Measurements from ENCODE around the gene TSLP. TPM values are rescaled to one million over a fixed set of nuclear protein-coding genes. Genes with fewer than 3 reads are reported as not detected.

Gene TSLP
- total and polyA plus RNA-seq, 10 donors: 0.34 to 1.1 (median 0.52) TPM; not detected in 1

DNA sequence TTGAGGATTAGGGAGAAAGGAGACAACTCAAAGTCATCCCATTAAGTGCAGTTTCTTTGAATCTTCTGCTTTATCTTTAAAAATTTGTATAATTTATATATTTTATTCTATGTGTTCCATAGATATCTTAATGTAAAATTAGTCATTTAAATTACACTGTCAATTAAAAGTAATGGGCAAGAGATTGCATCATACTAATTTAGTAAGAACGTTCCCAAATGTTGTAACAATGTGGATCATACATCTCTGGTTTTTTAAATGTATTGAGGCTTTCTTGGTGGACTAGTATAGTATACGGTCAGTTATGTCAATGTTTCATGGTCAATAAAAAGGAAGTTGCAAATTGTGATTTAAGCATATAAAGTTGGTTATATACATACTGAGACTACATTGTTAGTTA, 6.2 kb downstream of the TSLP start:
- Histone ChIP-seq H3K4me3 (no peak overlapping the region), H3K4me1 (peaks cover 0 to 21% (median 10%) of the 10 kb centered on the region in 6 donors), H3K27me3 (replicated peaks in 1 of 7) (peaks cover 0 to 38% (median 5%) of the 10 kb centered on the region in 7 donors), H3K36me3 (no peaks in the 10 kb centered on the region), H3K27ac (no peak overlapping the region), H3K9me3 (no peaks in the 10 kb centered on the region)
- no peak for DNase-seq
- TF ChIP-seq CTCF (IDR thresholded peaks at IDR 0.05 in 8 of 11, conservative IDR thresholded peaks at IDR 0.05 in 3 of 11) (no peak), POLR2AphosphoS5 (IDR thresholded peaks at IDR 0.05) (no peak), POLR2A (IDR thresholded peaks at IDR 0.05) (no peak)
- intact Hi-C loops (cut with DNase I; ENCODE audit: low total_unique reads): no loop called here
- 44 to 82% (median 66%) methylated on average over 2 of the region's 2 CpGs for WGBS, 5 donors

GRCh38 chr5:111079846-111080245, 8.3 kb downstream of the TSLP start:
- H3K27ac ChIP-seq: no peak overlapping the region
- 83 to 92% (median 90%) methylated on average over 1 of the region's 1 CpG for WGBS, 5 donors
- H3K9me3 ChIP-seq: no peaks in the 10 kb centered on the region
- no peak for DNase-seq
- H3K27me3 ChIP-seq (replicated peaks in 1 of 7): peaks cover 0 to 24% (median 0%) of the 10 kb centered on the region in 7 donors
- no peaks in the 10 kb centered on the region for H3K36me3 ChIP-seq
- intact Hi-C loops (cut with DNase I; ENCODE audit: low total_unique reads): no loop called here
- H3K4me1 ChIP-seq: peaks cover 0 to 6% (median 0%) of the 10 kb centered on the region in 6 donors
- no peak overlapping the region for H3K4me3 ChIP-seq
- TF ChIP-seq POLR2A (IDR thresholded peaks at IDR 0.05): no peak
- TF ChIP-seq CTCF (IDR thresholded peaks at IDR 0.05 in 8 of 11, conservative IDR thresholded peaks at IDR 0.05 in 3 of 11): no peak
- TF ChIP-seq POLR2AphosphoS5 (IDR thresholded peaks at IDR 0.05): no peak

- Histone ChIP-seq H3K27me3 (replicated peaks in 1 of 7) (peaks cover 0 to 10% (median 0%) of the 10 kb centered on the region in 7 donors), H3K4me1 (no peaks in the 10 kb centered on the region), H3K36me3 (no peaks in the 10 kb centered on the region), H3K9me3 (no peaks in the 10 kb centered on the region), H3K27ac (no peak overlapping the region), H3K4me3 (no peak overlapping the region)
- 20 to 29% (median 24%) methylated on average over 7 of the region's 7 CpGs for WGBS, 5 donors
- intact Hi-C loops (cut with DNase I; ENCODE audit: low total_unique reads): no loop called here
- no peak for TF ChIP-seq CTCF (IDR thresholded peaks at IDR 0.05 in 8 of 11, conservative IDR thresholded peaks at IDR 0.05 in 3 of 11)
- TF ChIP-seq POLR2AphosphoS5 (IDR thresholded peaks at IDR 0.05): no peak
- no peak for TF ChIP-seq POLR2A (IDR thresholded peaks at IDR 0.05)
- DNase-seq: no peak
These were observed 11.8 kb downstream of the TSLP start for GRCh38 chr5:111083323-111083722.

- Histone ChIP-seq H3K4me3 (peak within 1 kb of the TSS; percentile 63 to 99 (median 92)), H3K9me3 (no peaks in the 10 kb centered on the region), H3K27me3 (replicated peaks in 1 of 7) (peaks cover 0 to 3% (median 0%) of the 10 kb centered on the region in 7 donors), H3K4me1 (peaks cover 14 to 49% (median 28%) of the 10 kb centered on the region in 6 donors), H3K36me3 (peaks cover 0 to 25% (median 6%) of the 10 kb centered on the region in 6 donors), H3K27ac (peak within 1 kb of the TSS; percentile 64 to 89 (median 84))
- DNase-seq: peak; percentile 96
- peak in 1 of 3 donors; percentile 22 for TF ChIP-seq POLR2A (IDR thresholded peaks at IDR 0.05)
- TF ChIP-seq CTCF (IDR thresholded peaks at IDR 0.05 in 8 of 11, conservative IDR thresholded peaks at IDR 0.05 in 3 of 11): no peak
- peak; percentile 86 to 91 (median 90) for TF ChIP-seq POLR2AphosphoS5 (IDR thresholded peaks at IDR 0.05)
- 1% methylated on average over 40 to 50 of the region's 50 CpGs for WGBS, 5 donors
- intact Hi-C loops (cut with DNase I; ENCODE audit: low total_unique reads): no loop called here
These were observed 20.7 kb downstream of the TSLP start, which contains the start of gene WDR36 for GRCh38 chr5:111092062-111092853. WDR36 (plus strand) TSS chr5:111092348; CDS start chr5:111092457, 109 bp downstream.
